PC-9 (cell line): ENCODE results near the gene ALKBH7. TPM values are rescaled to one million over a fixed set of nuclear protein-coding genes. Genes with fewer than 3 reads are reported as not detected.

Source experiments
- BruUV-seq: library from RNA; stranded (reverse); fragments of 400-500 nt; replicated peaks from 2 replicates; lab custom pipeline; 2021; lab: Mats Ljungman, UMichigan
- CTCF ChIA-PET: fragments of 300-600 bp; sonication (Branson Sonifier 250); formaldehyde crosslinking; loops from one replicate; lab custom pipeline; 2022; ENCODE audit warnings: antibody characterized with exemption; lab: Charles Lee
- POLR2A ChIA-PET: fragments of 300-600 bp; sonication (Branson Sonifier 250); formaldehyde crosslinking; loops from one replicate; lab custom pipeline; 2022; ENCODE audit warnings: antibody characterized with exemption; ENCODE audit not compliant: unreplicated experiment; lab: Charles Lee
- DNase-seq, 2 experiments: peaks; one replicate each; pipeline versions ENCODE4 v3.0.0 to v3.0.0-alpha.2; 2015 to 2022; ENCODE audit warnings: mixed read lengths in 1 of 2
- H2AFZ ChIP-seq: fragments of 200-600 bp; sonication (generic); 2 replicates; pipeline ENCODE4 v1.8.1; 2017; ENCODE audit warnings: antibody characterized with exemption
- H3F3A ChIP-seq: fragments of 200-600 bp; sonication (generic); 2 replicates; pipeline ENCODE4 v1.8.1; 2017; ENCODE audit warnings: antibody characterized with exemption, mild to moderate bottlenecking, low read depth; ENCODE audit not compliant: insufficient read depth
- H3K27ac ChIP-seq: fragments of 200-600 bp; sonication (generic); 2 replicates; pipeline ENCODE4 v1.6.1; 2016; ENCODE audit warnings: mixed run types
- H3K27me3 ChIP-seq: fragments of 200-600 bp; sonication (generic); 2 replicates; pipeline ENCODE4 v1.6.1; 2016; ENCODE audit warnings: low read depth, mixed run types; ENCODE audit not compliant: insufficient read depth
- H3K36me3 ChIP-seq: fragments of 200-600 bp; sonication (generic); 2 replicates; pipeline ENCODE4 v1.6.1; 2016; ENCODE audit warnings: low read depth, mixed run types
- H3K4me1 ChIP-seq: fragments of 200-600 bp; sonication (generic); replicated peaks from 2 replicates; pipeline ENCODE4 v1.6.1; 2016; ENCODE audit warnings: mixed run types; ENCODE audit not compliant: insufficient read depth
- H3K4me2 ChIP-seq: fragments of 200-600 bp; sonication (generic); 2 replicates; pipeline ENCODE4 v1.6.1; 2017; ENCODE audit warnings: mixed run types
- H3K4me3 ChIP-seq: fragments of 200-600 bp; sonication (generic); 2 replicates; pipeline ENCODE4 v1.6.1; 2016; ENCODE audit warnings: mixed run types
- H3K79me2 ChIP-seq: fragments of 200-600 bp; sonication (generic); 2 replicates; pipeline ENCODE4 v1.6.1; 2017; ENCODE audit warnings: low read depth, mixed run types
- H3K9me2 ChIP-seq: fragments of 200-600 bp; sonication (generic); 2 replicates; pipeline ENCODE4 v1.8.1; 2017; ENCODE audit warnings: mild to moderate bottlenecking; ENCODE audit not compliant: insufficient read depth
- H3K9me3 ChIP-seq: fragments of 200-600 bp; sonication (generic); 2 replicates; pipeline ENCODE4 v1.8.1; 2016; ENCODE audit warnings: low read depth; ENCODE audit not compliant: insufficient read depth
- H4K20me1 ChIP-seq: fragments of 200-600 bp; sonication (generic); 2 replicates; pipeline ENCODE4 v1.8.1; 2017; ENCODE audit not compliant: insufficient read depth
- CTCF ChIP-seq: fragments of 200-600 bp; sonication (generic); conservative IDR thresholded peaks from 2 replicates; pipeline ENCODE4 v1.6.1; 2017; ENCODE audit warnings: mixed run types, antibody characterized with exemption, mild to moderate bottlenecking, moderate library complexity
- EZH2 ChIP-seq: fragments of 200-600 bp; sonication (generic); IDR thresholded peaks from 2 replicates; pipeline ENCODE4 v1.8.0; 2017; ENCODE audit warnings: antibody characterized with exemption, low read depth
- intact Hi-C: fragments of 100-400 bp; cut with micrococcal nuclease; formaldehyde crosslinking; loops from one replicate; pipeline ENCODE4 v1.10.0; 2022; ENCODE audit not compliant: unreplicated experiment
- total RNA-seq: library from RNA; stranded (reverse); gene quantifications from 2 replicates; pipeline ENCODE4 v1.2.3, GENCODE V29; 2021

The ALKBH7 gene
- total RNA-seq, 1 experiment from 2014 or later, result 53.6 TPM

GRCh38 chr19:6402058-6402457 lies 29.5 kb downstream of the ALKBH7 start:
- H2AFZ ChIP-seq, result no peak overlapping the region
- TF ChIP-seq EZH2 (no peak), CTCF (no peak)
- no peak overlapping the region for H3K4me2 ChIP-seq
- H3K36me3 ChIP-seq, result no peaks in the 10 kb centered on the region
- ChIA-PET POLR2A (no interaction called here), CTCF (no interaction called here)
- H3K4me3 ChIP-seq, result no peak overlapping the region
- no peaks in the 10 kb centered on the region for H3K9me2 ChIP-seq
- intact Hi-C loops, result no loop called here
- H4K20me1 ChIP-seq, result no peaks in the 10 kb centered on the region
- no peaks in the 10 kb centered on the region for H3K79me2 ChIP-seq
- no peak for DNase-seq
- no peaks in the 10 kb centered on the region for H3K9me3 ChIP-seq
- BruUV-seq, result no TSS peak
- no peak overlapping the region for H3K27ac ChIP-seq
- no peaks in the 10 kb centered on the region for H3K27me3 ChIP-seq
- H3F3A ChIP-seq, result no peaks in the 10 kb centered on the region
- no peaks in the 10 kb centered on the region for H3K4me1 ChIP-seq

GRCh38 chr19:6402837-6403608 lies 30.4 kb downstream of the ALKBH7 start:
- Histone ChIP-seq H3K36me3 (no peaks in the 10 kb centered on the region), H2AFZ (no peak overlapping the region), H3F3A (no peaks in the 10 kb centered on the region), H3K4me2 (no peak overlapping the region), H3K27ac (no peak overlapping the region), H3K9me3 (no peaks in the 10 kb centered on the region), H4K20me1 (no peaks in the 10 kb centered on the region), H3K79me2 (no peaks in the 10 kb centered on the region), H3K9me2 (no peaks in the 10 kb centered on the region), H3K27me3 (no peaks in the 10 kb centered on the region), H3K4me3 (no peak overlapping the region), H3K4me1 (no peaks in the 10 kb centered on the region)
- CTCF ChIA-PET, result no interaction called here
- TF ChIP-seq EZH2, result no peak
- no peak for TF ChIP-seq CTCF
- no TSS peak for BruUV-seq
- no peak for DNase-seq
- intact Hi-C loops, result no loop called here
- POLR2A ChIA-PET, result interaction anchor here (0.7 kb wide), 1 partner anchor 30 kb away, joined by 5 read pairs; the partner anchor contains the start of gene ALKBH7

- POLR2A ChIA-PET, result no interaction called here
- no peaks in the 10 kb centered on the region for H3K9me3 ChIP-seq
- intact Hi-C loops, result no loop called here
- no peak overlapping the region for H3K4me2 ChIP-seq
- no peak overlapping the region for H2AFZ ChIP-seq
- CTCF ChIA-PET, result interaction anchor here (0.6 kb wide), 1 partner anchor 77 kb away, joined by 5 read pairs; no protein-coding TSS in a partner anchor
- DNase-seq, result no peak
- no peaks in the 10 kb centered on the region for H3K36me3 ChIP-seq
- BruUV-seq, result no TSS peak
- no peaks in the 10 kb centered on the region for H4K20me1 ChIP-seq
- no peak overlapping the region for H3K4me3 ChIP-seq
- H3K4me1 ChIP-seq, result no peaks in the 10 kb centered on the region
- H3K27me3 ChIP-seq, result no peaks in the 10 kb centered on the region
- no peak for TF ChIP-seq CTCF
- TF ChIP-seq EZH2, result no peak
- no peaks in the 10 kb centered on the region for H3K79me2 ChIP-seq
- H3F3A ChIP-seq, result peaks cover 3% of the 10 kb centered on the region; the same call in 1 of the 2 replicates
- no peak overlapping the region for H3K27ac ChIP-seq
- no peaks in the 10 kb centered on the region for H3K9me2 ChIP-seq
Observed at GRCh38 chr19:6406401-6406800, 33.8 kb downstream of the ALKBH7 start.
